H1 (cell line): ENCODE data around the gene SOX6. TPM values are rescaled to one million over a fixed set of nuclear protein-coding genes. Genes with fewer than 3 reads are reported as not detected.

ENCODE experiments used
- CTCF ChIA-PET: fragments of 300-600 bp; sonication (Branson Sonifier 250); formaldehyde crosslinking; loops from one replicate; lab custom pipeline; 2021; ENCODE audit not compliant: partially characterized antibody; lab: Charles Lee
- POLR2A ChIA-PET: fragments of 300-600 bp; sonication (Branson Sonifier 250); formaldehyde crosslinking; loops from one replicate; lab custom pipeline; 2021; ENCODE audit warnings: inconsistent platforms; ENCODE audit not compliant: partially characterized antibody; lab: Charles Lee
- DNase-seq, 2 experiments: peaks; one replicate each; pipeline versions ENCODE4 v3.0.0 to v3.0.0-alpha.2; 2010 to 2022; ENCODE audit warnings: low spot score in 2 of 2, low read depth in 1 of 2, mixed read lengths in 1 of 2
- FAIRE-seq: peaks from 2 replicates; lab custom pipeline; 2011; peaks lifted over from hg19 to GRCh38; lab: Jason Lieb, UNC
- H2AFZ ChIP-seq: 2 replicates; pipeline ENCODE4 v1.8.1; 2012; ENCODE audit warnings: low read length, inconsistent platforms
- H2AK5ac ChIP-seq: 2 replicates; pipeline ENCODE4 v1.6.1; 2013; ENCODE audit warnings: low read depth, low read length
- H2BK120ac ChIP-seq: replicated peaks from 2 replicates; pipeline ENCODE3; 2013; ENCODE audit warnings: low read depth, low read length, inconsistent platforms
- H2BK12ac ChIP-seq: 2 replicates; pipeline ENCODE4 v1.6.1; 2013; ENCODE audit warnings: low read depth, low read length
- H2BK15ac ChIP-seq: 2 replicates; pipeline ENCODE4 v1.6.1; 2013; ENCODE audit warnings: low read length
- H2BK20ac ChIP-seq: 2 replicates; pipeline ENCODE4 v1.6.1; 2013; ENCODE audit warnings: low read length
- H2BK5ac ChIP-seq: 2 replicates; pipeline ENCODE4 v1.6.1; 2013; ENCODE audit warnings: low read depth, low read length
- H3K14ac ChIP-seq: 2 replicates; pipeline ENCODE4 v1.6.1; 2013; ENCODE audit warnings: inconsistent platforms; ENCODE audit not compliant: insufficient read length
- H3K18ac ChIP-seq: 2 replicates; pipeline ENCODE4 v1.6.1; 2013; ENCODE audit warnings: low read length; ENCODE audit errors: extremely low read depth
- H3K23ac ChIP-seq: 2 replicates; pipeline ENCODE4 v1.6.1; 2013; ENCODE audit warnings: inconsistent platforms; ENCODE audit not compliant: insufficient read length
- H3K23me2 ChIP-seq: 2 replicates; pipeline ENCODE4 v1.6.1; 2013; ENCODE audit warnings: low read depth, low read length
- H3K27ac ChIP-seq: 2 replicates; pipeline ENCODE4 v1.6.1; 2011; ENCODE audit warnings: low read depth, low read length, inconsistent platforms
- H3K27me3 ChIP-seq, 4 experiments: replicated peaks in 1 of 4; 1 replicate in 1 of 4; 2 replicates in 3 of 4; pipeline versions ENCODE4 v1.6.1 to v1.8.1; 2011 to 2013; ENCODE audit warnings: low read length in 3 of 4, mild to moderate bottlenecking in 3 of 4, inconsistent platforms in 2 of 4, mixed read lengths in 2 of 4, moderate library complexity in 1 of 4; ENCODE audit not compliant: control insufficient read depth in 3 of 4, insufficient read depth in 3 of 4; ENCODE audit errors: extremely low read depth in 1 of 4
- H3K36me3 ChIP-seq, 4 experiments: 2 replicates each; pipeline versions ENCODE4 v1.6.1 to v1.8.1; 2011 to 2013; ENCODE audit warnings: mild to moderate bottlenecking in 4 of 4, low read length in 3 of 4, moderate library complexity in 2 of 4, control low read depth in 1 of 4, inconsistent platforms in 1 of 4; ENCODE audit not compliant: insufficient read depth in 4 of 4, control insufficient read depth in 2 of 4
- H3K4ac ChIP-seq: replicated peaks from 2 replicates; pipeline ENCODE3; 2013; ENCODE audit warnings: low read length, low read depth, mixed read lengths, inconsistent platforms; ENCODE audit not compliant: insufficient read length
- H3K4me1 ChIP-seq, 4 experiments: replicated peaks in 1 of 4; 1 replicate in 1 of 4; 2 replicates in 3 of 4; pipeline versions ENCODE4 v1.6.1 to v1.8.1; 2011 to 2013; ENCODE audit warnings: low read length in 3 of 4, inconsistent platforms in 2 of 4, mixed read lengths in 1 of 4; ENCODE audit not compliant: insufficient read depth in 4 of 4, control insufficient read depth in 3 of 4
- H3K4me2 ChIP-seq, 2 experiments: 2 replicates each; pipeline versions ENCODE4 v1.6.1 to v1.8.1; 2011 to 2013; ENCODE audit warnings: low read depth in 2 of 2, low read length in 2 of 2, control low read depth in 1 of 2, inconsistent platforms in 1 of 2, mild to moderate bottlenecking in 1 of 2; ENCODE audit not compliant: insufficient read depth in 1 of 2
- H3K4me3 ChIP-seq, 4 experiments: fragments of 200-600, 300-600 bp in 1 of 4; sonication (generic), shearing (Covaris generic), sonication (Bioruptor Twin) in 1 of 4; 2 replicates each; pipeline versions ENCODE4 v1.5.1 to v1.8.1; 2011 to 2016; ENCODE audit warnings: low read length in 4 of 4, low read depth in 3 of 4, control low read depth in 2 of 4, inconsistent platforms in 2 of 4, mild to moderate bottlenecking in 2 of 4, mixed read lengths in 1 of 4, moderate library complexity in 1 of 4; ENCODE audit not compliant: insufficient read depth in 2 of 4; ENCODE audit errors: extremely low read depth in 1 of 4
- H3K56ac ChIP-seq: replicated peaks from 2 replicates; pipeline ENCODE3; 2013; ENCODE audit warnings: low read depth, mild to moderate bottlenecking, mixed read lengths, low read length, inconsistent platforms; ENCODE audit not compliant: insufficient read length
- H3K79me1 ChIP-seq: 2 replicates; pipeline ENCODE4 v1.6.1; 2013; ENCODE audit warnings: low read depth, low read length, control low read depth
- H3K79me2 ChIP-seq, 2 experiments: 2 replicates each; pipeline versions ENCODE4 v1.6.1 to v1.8.1; 2012 to 2013; ENCODE audit warnings: low read length in 2 of 2, mild to moderate bottlenecking in 2 of 2, inconsistent platforms in 1 of 2; ENCODE audit not compliant: insufficient read depth in 2 of 2, control insufficient read depth in 1 of 2
- H3K9ac ChIP-seq, 4 experiments: replicated peaks in 1 of 4; 1 replicate in 1 of 4; 2 replicates in 3 of 4; pipeline versions ENCODE4 v1.6.1 to v1.8.1; 2011 to 2013; ENCODE audit warnings: low read depth in 3 of 4, low read length in 3 of 4, control low read depth in 2 of 4, mild to moderate bottlenecking in 2 of 4, moderate library complexity in 2 of 4, inconsistent platforms in 1 of 4; ENCODE audit errors: extremely low read depth in 1 of 4
- H3K9me3 ChIP-seq, 2 experiments: 2 replicates each; pipeline versions ENCODE4 v1.6.1 to v1.8.1; 2012 to 2013; ENCODE audit warnings: mild to moderate bottlenecking in 2 of 2, moderate library complexity in 2 of 2, control low read depth in 1 of 2, inconsistent platforms in 1 of 2, low read depth in 1 of 2, low read length in 1 of 2, mixed read lengths in 1 of 2; ENCODE audit not compliant: insufficient read depth in 2 of 2
- H4K20me1 ChIP-seq, 2 experiments: replicated peaks in 1 of 2; 2 replicates each; pipeline versions ENCODE3 to v1.8.1; 2011 to 2013; ENCODE audit warnings: inconsistent platforms in 2 of 2, low read length in 2 of 2, mild to moderate bottlenecking in 1 of 2; ENCODE audit not compliant: insufficient read depth in 2 of 2, control insufficient read depth in 1 of 2
- H4K5ac ChIP-seq: 2 replicates; pipeline ENCODE4 v1.6.1; 2013; ENCODE audit warnings: low read length, low read depth, mixed read lengths, inconsistent platforms; ENCODE audit not compliant: insufficient read length
- H4K8ac ChIP-seq: 2 replicates; pipeline ENCODE4 v1.8.0; 2013; ENCODE audit warnings: mild to moderate bottlenecking, moderate library complexity, low read length, inconsistent platforms; ENCODE audit not compliant: insufficient read depth; ENCODE audit errors: extremely low read depth
- H4K91ac ChIP-seq: replicated peaks from 2 replicates; pipeline ENCODE3; 2013; ENCODE audit warnings: low read length, mixed read lengths, inconsistent platforms; ENCODE audit not compliant: insufficient read length
- FOSL1 ChIP-seq: IDR thresholded peaks from 2 replicates; pipeline ENCODE4 v1.6.1; 2011; ENCODE audit warnings: mild to moderate bottlenecking, low read depth, low read length, moderate library complexity; ENCODE audit not compliant: insufficient read depth
- KDM4A ChIP-seq: IDR thresholded peaks from one replicate; pipeline ENCODE4 v1.7.1; 2012; ENCODE audit warnings: low read depth, mild to moderate bottlenecking, moderate library complexity, low read length, inconsistent platforms; ENCODE audit not compliant: severe bottlenecking
- whole genome bisulfite sequencing, 2 experiments: shearing (Covaris generic) in 1 of 2; methylation state at CpG; one replicate each; pipeline versions ENCODE4 v1.1.6 to v1.1.7; 2013 to 2015; ENCODE audit warnings: low lambda C conversion rate in 2 of 2, mixed read lengths in 2 of 2, inconsistent platforms in 1 of 2, low coverage in 1 of 2, missing lambda C conversion rate in 1 of 2; ENCODE audit not compliant: insufficient replicate concordance in 2 of 2, insufficient coverage in 1 of 2, insufficient read length in 1 of 2; ENCODE audit errors: extremely low coverage in 1 of 2, missing lambda C conversion rate in 1 of 2; 5-methylcytosine and 5-hydroxymethylcytosine counted together
- polyA plus RNA-seq, 7 experiments: library from polyadenylated mRNA; depleted of rRNA in 3 of 7; stranded (reverse) in 5 of 7; unstranded in 2 of 7; fragments of >200 nt in 5 of 7; fragments of 200-250 nt in 2 of 7; gene quantifications; 1 replicate in 5 of 7; 2 replicates in 1 of 7; 4 replicates in 1 of 7; pipeline versions ENCODE4 v1.2.1 to v1.2.3, GENCODE V29; 2011 to 2013; ENCODE audit warnings: missing spikeins in 2 of 7, mixed read lengths in 2 of 7
- total RNA-seq: library from RNA; stranded (reverse); fragmentation: NEBNext Ultra II Directional; extraction: Animal tissue kit (Norgen Biotek cat#: 25700); gene quantifications from 2 replicates; pipeline ENCODE4 v1.2.1, GENCODE V29; 2021

Gene SOX6
- total and polyA plus RNA-seq, 2 of the 8 experiments (the other 6 are each of a cell fraction or from before 2014, with no cell fraction given) = 0.09 TPM; not detected in 1

DNA sequence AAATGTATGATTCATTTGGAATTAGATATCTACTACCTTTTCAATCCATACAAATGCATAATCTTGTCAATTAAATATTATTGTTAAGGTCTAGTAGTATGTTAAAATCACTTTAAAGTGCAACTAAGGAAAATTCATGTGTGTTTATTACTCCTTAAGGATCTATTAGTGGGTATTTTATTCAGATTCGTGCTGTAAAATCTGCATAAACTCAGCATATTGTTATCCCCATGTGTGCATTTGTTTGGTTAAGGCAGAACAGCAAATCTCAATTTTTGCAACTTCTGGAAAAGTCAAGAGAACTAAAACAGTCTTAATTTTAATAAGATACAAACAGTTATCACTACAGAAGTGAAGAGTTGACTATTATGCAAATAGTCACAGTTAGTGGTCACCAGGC lies 234.5 kb downstream of the SOX6 start:
- Histone ChIP-seq H3K23ac (no peak overlapping the region), H3K27ac (no peak overlapping the region), H4K91ac (no peak overlapping the region), H2AFZ (no peak overlapping the region), H3K4ac (no peak overlapping the region), H4K5ac (no peak overlapping the region), H2BK20ac (no peak overlapping the region), H4K20me1 (no peaks in the 10 kb centered on the region), H4K8ac (no peak overlapping the region), H3K36me3 (no peaks in the 10 kb centered on the region), H3K4me1 (no peaks in the 10 kb centered on the region), H3K79me2 (no peaks in the 10 kb centered on the region), H2BK5ac (no peak overlapping the region), H3K18ac (no peak overlapping the region), H3K79me1 (no peaks in the 10 kb centered on the region), H2AK5ac (no peak overlapping the region), H3K23me2 (no peaks in the 10 kb centered on the region), H2BK12ac (no peak overlapping the region), H3K14ac (no peak overlapping the region), H3K9ac (no peak overlapping the region), H3K9me3 (no peaks in the 10 kb centered on the region), H3K27me3 (no peaks in the 10 kb centered on the region), H2BK15ac (no peak overlapping the region), H3K4me2 (no peak overlapping the region), H3K56ac (no peak overlapping the region), H3K4me3 (no peak overlapping the region), H2BK120ac (no peak overlapping the region)
- FAIRE-seq = no peak
- CTCF ChIA-PET = interaction anchor here (1.3 kb wide), 1 partner anchor 39 kb away, joined by 3 read pairs; no protein-coding TSS in a partner anchor
- POLR2A ChIA-PET = no interaction called here
- DNase-seq = no peak
- WGBS, 2 experiments = 76% methylated on average over 1 of the region's 1 CpG; no CpG with 5 or more reads in 1 of the 2 experiments
- TF ChIP-seq FOSL1 = no peak
- TF ChIP-seq KDM4A = no peak
